Activated CD4-positive, alpha-beta T cell treated with anti-CD3 and anti-CD28 coated beads, Interleukin-2, amount 10 ng/mL, durations not matched to agents 24 days and 14 days (primary cell): ENCODE results near the gene CD48. TPM values are rescaled to one million over a fixed set of nuclear protein-coding genes. Genes with fewer than 3 reads are reported as not detected.
"Not testable (repeated sequence)": the region's sequence is repeated elsewhere in the genome, so short reads cannot be mapped to it uniquely, and the experiment has no call there.

Experiments
- DNase-seq: peaks from one replicate; pipeline ENCODE4 v3.0.0; 2022
- H3K27ac Mint-ChIP-seq: one replicate; pipeline ENCODE4 v1.8.0; 2022; ENCODE audit warnings: mild to moderate bottlenecking, mixed read lengths
- H3K27me3 Mint-ChIP-seq: one replicate; pipeline ENCODE4 v1.8.0; 2022; ENCODE audit warnings: mixed read lengths
- H3K36me3 Mint-ChIP-seq: one replicate; pipeline ENCODE4 v1.8.0; 2022; ENCODE audit warnings: low read depth, mild to moderate bottlenecking, mixed read lengths
- H3K4me1 Mint-ChIP-seq: one replicate; pipeline ENCODE4 v1.8.0; 2021; ENCODE audit warnings: mixed read lengths
- H3K4me3 Mint-ChIP-seq: one replicate; pipeline ENCODE4 v1.8.0; 2022; ENCODE audit warnings: mild to moderate bottlenecking, moderate library complexity, mixed read lengths
- H3K9me3 Mint-ChIP-seq: one replicate; pipeline ENCODE4 v1.8.0; 2021; ENCODE audit warnings: mixed read lengths
- intact Hi-C: fragments of 100-400 bp; cut with micrococcal nuclease; formaldehyde crosslinking; loops from one replicate; pipeline ENCODE4 v1.15.1; 2023
- total RNA-seq: library from RNA; stranded (reverse); gene quantifications from 2 replicates; pipeline ENCODE4 v1.2.3, GENCODE V29; 2022

CD48 gene
- total RNA-seq, 1 donor from 2014 or later = 208 TPM

- H3K27ac Mint-ChIP-seq = peak overlapping the region; percentile 36
Observed at GRCh38 chr1:160717306-160717705, 5.7 kb upstream of the CD48 start.

GRCh38 chr1:160716013-160716412, 4.4 kb upstream of the CD48 start:
- intact Hi-C loops = no loop called here
- H3K36me3 Mint-ChIP-seq = no peaks in the 10 kb centered on the region

More at GRCh38 chr1:160717306-160717705, 5.7 kb upstream of the CD48 start:
- no peak for DNase-seq
- no peaks in the 10 kb centered on the region for H3K36me3 Mint-ChIP-seq
- no peaks in the 10 kb centered on the region for H3K9me3 Mint-ChIP-seq
- peaks cover 39% of the 10 kb centered on the region for H3K4me1 Mint-ChIP-seq
- H3K4me3 Mint-ChIP-seq = no peak overlapping the region
- H3K27me3 Mint-ChIP-seq = no peaks in the 10 kb centered on the region
- intact Hi-C loops = no loop called here

GRCh38 chr1:160714034-160714648, 2.5 kb upstream of the CD48 start:
- not testable (repeated sequence) for H3K4me3 Mint-ChIP-seq, H3K36me3 Mint-ChIP-seq, H3K27me3 Mint-ChIP-seq, H3K27ac Mint-ChIP-seq, H3K9me3 Mint-ChIP-seq, DNase-seq
- intact Hi-C loops = loop anchor here (5.0 kb wide), 1 partner anchor 192 kb away; the partner anchor contains the start of gene SLAMF6
- peaks cover 38% of the 10 kb centered on the region for H3K4me1 Mint-ChIP-seq

More at GRCh38 chr1:160716013-160716412, 4.4 kb upstream of the CD48 start:
- Mint-ChIP-seq H3K4me3 (no peak overlapping the region), H3K27ac (no peak overlapping the region), H3K4me1 (peaks cover 45% of the 10 kb centered on the region), H3K9me3 (no peaks in the 10 kb centered on the region), H3K27me3 (no peaks in the 10 kb centered on the region)
- no peak for DNase-seq

- no peaks in the 10 kb centered on the region for H3K9me3 Mint-ChIP-seq
- DNase-seq = no peak
- H3K27ac Mint-ChIP-seq = no peak overlapping the region
- no peaks in the 10 kb centered on the region for H3K27me3 Mint-ChIP-seq
- peaks cover 36% of the 10 kb centered on the region for H3K4me1 Mint-ChIP-seq
- no peak overlapping the region for H3K4me3 Mint-ChIP-seq
- H3K36me3 Mint-ChIP-seq = no peaks in the 10 kb centered on the region
- intact Hi-C loops = loop anchor here (5.0 kb wide), 1 partner anchor 191 kb away; the partner anchor contains the start of gene SLAMF6
Observed at GRCh38 chr1:160713161-160713560, 1.5 kb upstream of the CD48 start.

- H3K27ac Mint-ChIP-seq, H3K36me3 Mint-ChIP-seq, H3K4me3 Mint-ChIP-seq, H3K27me3 Mint-ChIP-seq, H3K9me3 Mint-ChIP-seq: not testable (repeated sequence)
- peaks cover 34% of the 10 kb centered on the region for H3K4me1 Mint-ChIP-seq
- peak; percentile 87 for DNase-seq
- intact Hi-C loops = loop anchor here (1.0 to 5.0 kb wide), 3 partner anchors 14 to 190 kb away; partner anchors contain the start of gene SLAMF6
Observed at GRCh38 chr1:160712525-160713080, 981 bp upstream of the CD48 start.

GRCh38 chr1:160711276-160711601, 383 bp downstream of the CD48 start:
- H3K9me3 Mint-ChIP-seq = no peaks in the 10 kb centered on the region
- peaks cover 4% of the 10 kb centered on the region for H3K36me3 Mint-ChIP-seq
- no peak overlapping the region for H3K4me3 Mint-ChIP-seq
- H3K27me3 Mint-ChIP-seq = no peaks in the 10 kb centered on the region
- DNase-seq = no peak
- intact Hi-C loops = loop anchor here (1.0 to 5.0 kb wide), 4 partner anchors 28 to 189 kb away; partner anchors contain the start of genes SLAMF1 and SLAMF6
- H3K4me1 Mint-ChIP-seq = peaks cover 26% of the 10 kb centered on the region
- H3K27ac Mint-ChIP-seq = no peak overlapping the region

GRCh38 chr1:160710517-160711252, 937 bp downstream of the CD48 start:
- peaks cover 30% of the 10 kb centered on the region for H3K4me1 Mint-ChIP-seq
- intact Hi-C loops = loop anchor here (1.0 to 5.0 kb wide), 4 partner anchors 27 to 188 kb away; partner anchors contain the start of genes SLAMF1 and SLAMF6
- no peak overlapping the region for H3K4me3 Mint-ChIP-seq
- H3K27ac Mint-ChIP-seq = no peak overlapping the region
- H3K36me3 Mint-ChIP-seq = peaks cover 8% of the 10 kb centered on the region
- no peaks in the 10 kb centered on the region for H3K9me3 Mint-ChIP-seq
- DNase-seq = peak; percentile 68
- H3K27me3 Mint-ChIP-seq = no peaks in the 10 kb centered on the region

GRCh38 chr1:160709715-160710114, 1.9 kb downstream of the CD48 start:
- Mint-ChIP-seq H3K27me3 (no peaks in the 10 kb centered on the region), H3K4me1 (peaks cover 38% of the 10 kb centered on the region), H3K27ac (no peak overlapping the region), H3K4me3 (no peak overlapping the region), H3K36me3 (peaks cover 18% of the 10 kb centered on the region), H3K9me3 (no peaks in the 10 kb centered on the region)
- no peak for DNase-seq
- intact Hi-C loops = loop anchor here (2.0 to 5.0 kb wide), 2 partner anchors 69 to 187 kb away; partner anchors contain the start of gene SLAMF6

- intact Hi-C loops = loop anchor here (2.0 kb wide), 1 partner anchor 68 kb away; no protein-coding TSS in a partner anchor
- peaks cover 45% of the 10 kb centered on the region for H3K4me1 Mint-ChIP-seq
- no peaks in the 10 kb centered on the region for H3K9me3 Mint-ChIP-seq
Observed at GRCh38 chr1:160708801-160709200, 2.8 kb downstream of the CD48 start.

GRCh38 chr1:160708118-160708517, 3.5 kb downstream of the CD48 start:
- H3K27ac Mint-ChIP-seq = no peak overlapping the region
- peaks cover 33% of the 10 kb centered on the region for H3K36me3 Mint-ChIP-seq
- no peaks in the 10 kb centered on the region for H3K9me3 Mint-ChIP-seq
- intact Hi-C loops = loop anchor here (2.0 kb wide), 1 partner anchor 67 kb away; no protein-coding TSS in a partner anchor
- peak; percentile 67 for DNase-seq
- H3K27me3 Mint-ChIP-seq = no peaks in the 10 kb centered on the region
- no peak overlapping the region for H3K4me3 Mint-ChIP-seq
- H3K4me1 Mint-ChIP-seq = peaks cover 50% of the 10 kb centered on the region

More at GRCh38 chr1:160708801-160709200, 2.8 kb downstream of the CD48 start:
- no peak overlapping the region for H3K4me3 Mint-ChIP-seq
- DNase-seq = peak; percentile 80
- no peaks in the 10 kb centered on the region for H3K27me3 Mint-ChIP-seq
- H3K36me3 Mint-ChIP-seq = peaks cover 26% of the 10 kb centered on the region
- no peak overlapping the region for H3K27ac Mint-ChIP-seq

GRCh38 chr1:160707236-160708064, 4.2 kb downstream of the CD48 start:
- no peaks in the 10 kb centered on the region for H3K27me3 Mint-ChIP-seq
- DNase-seq = peak; percentile 81
- no peak overlapping the region for H3K4me3 Mint-ChIP-seq
- no peaks in the 10 kb centered on the region for H3K9me3 Mint-ChIP-seq
- no peak overlapping the region for H3K27ac Mint-ChIP-seq
- intact Hi-C loops = loop anchor here (1.0 to 2.0 kb wide), 2 partner anchors 24 to 67 kb away; no protein-coding TSS in a partner anchor
- H3K36me3 Mint-ChIP-seq = peaks cover 37% of the 10 kb centered on the region
- peaks cover 48% of the 10 kb centered on the region for H3K4me1 Mint-ChIP-seq

GRCh38 chr1:160706526-160707235, 4.9 kb downstream of the CD48 start:
- no peaks in the 10 kb centered on the region for H3K9me3 Mint-ChIP-seq
- peaks cover 47% of the 10 kb centered on the region for H3K4me1 Mint-ChIP-seq
- H3K36me3 Mint-ChIP-seq = peaks cover 44% of the 10 kb centered on the region
- no peak for DNase-seq
- intact Hi-C loops = loop anchor here (1.0 kb wide), 1 partner anchor 23 kb away; no protein-coding TSS in a partner anchor
- H3K27ac Mint-ChIP-seq = no peak overlapping the region
- H3K27me3 Mint-ChIP-seq = no peaks in the 10 kb centered on the region
- no peak overlapping the region for H3K4me3 Mint-ChIP-seq

GRCh38 chr1:160705742-160706141, 5.9 kb downstream of the CD48 start:
- no peak overlapping the region for H3K4me3 Mint-ChIP-seq
- peak; percentile 62 for DNase-seq
- peaks cover 49% of the 10 kb centered on the region for H3K36me3 Mint-ChIP-seq
- intact Hi-C loops = no loop called here
- peak overlapping the region; percentile 59 for H3K27ac Mint-ChIP-seq
- peaks cover 51% of the 10 kb centered on the region for H3K4me1 Mint-ChIP-seq
- H3K27me3 Mint-ChIP-seq = no peaks in the 10 kb centered on the region
- no peaks in the 10 kb centered on the region for H3K9me3 Mint-ChIP-seq
